PFSK-1 (cell line): ENCODE results near the gene BANK1.

Source experiments
- FOXP2 ChIP-seq: optimal IDR thresholded peaks from 2 replicates; pipeline ENCODE3; 2011; ENCODE audit warnings: borderline replicate concordance, control low read depth, inconsistent platforms; ENCODE audit not compliant: insufficient read depth; ENCODE audit errors: extremely low read length, extremely low read depth
- POLR2AphosphoS5 ChIP-seq: IDR thresholded peaks from 2 replicates; pipeline ENCODE4 v1.6.1; 2012; ENCODE audit warnings: low read depth, mild to moderate bottlenecking, control low read depth, low read length, moderate library complexity
- SIN3A ChIP-seq: IDR thresholded peaks from 2 replicates; pipeline ENCODE4 v1.6.1; 2012; ENCODE audit warnings: mild to moderate bottlenecking, low read length, moderate library complexity, borderline replicate concordance; ENCODE audit not compliant: insufficient read depth
- TAF1 ChIP-seq: IDR thresholded peaks from 2 replicates; pipeline ENCODE4 v1.6.1; 2012; ENCODE audit warnings: low read length, control low read depth, borderline replicate concordance; ENCODE audit not compliant: insufficient read depth
- TF ChIP-seq, protein P1 (sequence below), 2 experiments: IDR thresholded peaks; 2 replicates each; pipeline versions ENCODE4 v1.6.1 to v1.8.0; 2011 to 2012; ENCODE audit warnings: low read depth in 2 of 2, low read length in 2 of 2, control low read depth in 1 of 2, inconsistent platforms in 1 of 2, mild to moderate bottlenecking in 1 of 2, moderate library complexity in 1 of 2; ENCODE audit not compliant: insufficient read depth in 1 of 2

The BANK1 gene

DNA sequence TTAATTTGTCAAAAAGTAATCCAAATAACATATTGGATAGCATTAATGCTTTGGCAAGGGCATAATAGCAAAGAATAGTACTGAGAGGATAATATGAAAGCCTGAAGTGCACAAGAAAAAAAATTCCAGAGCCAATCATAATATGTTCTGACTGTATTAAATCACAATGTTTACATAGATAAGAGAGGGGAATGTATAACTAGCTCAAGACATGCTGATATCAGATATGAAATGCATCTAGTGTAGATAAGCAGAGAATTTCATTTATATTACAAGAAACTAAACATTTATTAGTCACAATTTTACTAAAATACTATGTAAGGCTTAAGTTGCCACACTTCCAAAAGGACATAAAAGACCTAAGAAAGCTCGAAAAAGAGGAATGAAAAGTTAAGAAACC lies 193.3 kb downstream of the BANK1 start:
- TF ChIP-seq SIN3A = no peak
- no peak for TF ChIP-seq FOXP2
- TF ChIP-seq TAF1 = no peak
- TF ChIP-seq, protein P1, sequence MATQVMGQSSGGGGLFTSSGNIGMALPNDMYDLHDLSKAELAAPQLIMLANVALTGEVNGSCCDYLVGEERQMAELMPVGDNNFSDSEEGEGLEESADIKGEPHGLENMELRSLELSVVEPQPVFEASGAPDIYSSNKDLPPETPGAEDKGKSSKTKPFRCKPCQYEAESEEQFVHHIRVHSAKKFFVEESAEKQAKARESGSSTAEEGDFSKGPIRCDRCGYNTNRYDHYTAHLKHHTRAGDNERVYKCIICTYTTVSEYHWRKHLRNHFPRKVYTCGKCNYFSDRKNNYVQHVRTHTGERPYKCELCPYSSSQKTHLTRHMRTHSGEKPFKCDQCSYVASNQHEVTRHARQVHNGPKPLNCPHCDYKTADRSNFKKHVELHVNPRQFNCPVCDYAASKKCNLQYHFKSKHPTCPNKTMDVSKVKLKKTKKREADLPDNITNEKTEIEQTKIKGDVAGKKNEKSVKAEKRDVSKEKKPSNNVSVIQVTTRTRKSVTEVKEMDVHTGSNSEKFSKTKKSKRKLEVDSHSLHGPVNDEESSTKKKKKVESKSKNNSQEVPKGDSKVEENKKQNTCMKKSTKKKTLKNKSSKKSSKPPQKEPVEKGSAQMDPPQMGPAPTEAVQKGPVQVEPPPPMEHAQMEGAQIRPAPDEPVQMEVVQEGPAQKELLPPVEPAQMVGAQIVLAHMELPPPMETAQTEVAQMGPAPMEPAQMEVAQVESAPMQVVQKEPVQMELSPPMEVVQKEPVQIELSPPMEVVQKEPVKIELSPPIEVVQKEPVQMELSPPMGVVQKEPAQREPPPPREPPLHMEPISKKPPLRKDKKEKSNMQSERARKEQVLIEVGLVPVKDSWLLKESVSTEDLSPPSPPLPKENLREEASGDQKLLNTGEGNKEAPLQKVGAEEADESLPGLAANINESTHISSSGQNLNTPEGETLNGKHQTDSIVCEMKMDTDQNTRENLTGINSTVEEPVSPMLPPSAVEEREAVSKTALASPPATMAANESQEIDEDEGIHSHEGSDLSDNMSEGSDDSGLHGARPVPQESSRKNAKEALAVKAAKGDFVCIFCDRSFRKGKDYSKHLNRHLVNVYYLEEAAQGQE (IDR thresholded peaks at IDR 0.05; ENCODE audit: insufficient read depth in 1 of 2, low read depth in 2 of 2, low read length in 2 of 2) = no peak
- TF ChIP-seq POLR2AphosphoS5 = no peak

DNA sequence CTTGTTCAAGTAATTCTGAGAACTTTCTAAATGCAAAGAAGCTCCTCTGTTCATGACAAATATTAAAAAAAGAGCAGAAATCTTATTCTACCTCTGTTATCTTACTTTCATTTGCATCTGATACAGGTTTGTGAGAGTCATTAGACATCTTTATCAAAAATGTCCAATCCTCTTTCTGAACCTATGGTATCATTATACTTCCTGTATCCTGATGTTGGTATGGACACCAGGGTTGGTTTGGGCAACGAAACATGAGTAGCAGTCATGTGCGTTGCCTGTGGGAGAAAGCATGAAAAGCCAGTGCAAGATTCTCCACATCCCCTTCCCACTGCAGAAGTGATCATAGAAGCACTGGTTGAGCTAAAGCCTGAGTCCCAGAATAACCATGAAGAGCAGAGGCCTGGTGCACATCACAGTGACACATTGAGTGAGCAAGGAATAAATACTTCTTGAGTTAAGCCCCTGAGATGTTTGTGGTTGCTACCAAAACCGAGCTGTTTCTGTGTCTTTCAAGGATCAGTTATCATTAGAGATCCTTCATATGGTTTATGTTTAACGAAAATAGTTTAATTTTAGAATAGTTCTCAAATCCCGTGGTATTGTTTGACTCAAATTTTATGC lies 197.2 kb downstream of the BANK1 start:
- no peak for TF ChIP-seq POLR2AphosphoS5
- no peak for TF ChIP-seq SIN3A
- TF ChIP-seq TAF1 = no peak
- TF ChIP-seq, protein P1 (IDR thresholded peaks at IDR 0.05; ENCODE audit: insufficient read depth in 1 of 2, low read depth in 2 of 2, low read length in 2 of 2) = no peak
- no peak for TF ChIP-seq FOXP2

GRCh38 chr4:101989551-101989950 lies 199.0 kb downstream of the BANK1 start:
- TF ChIP-seq SIN3A (no peak), POLR2AphosphoS5 (no peak), TAF1 (no peak), FOXP2 (no peak)
- TF ChIP-seq, protein P1 (IDR thresholded peaks at IDR 0.05; ENCODE audit: insufficient read depth in 1 of 2, low read depth in 2 of 2, low read length in 2 of 2) = no peak

DNA sequence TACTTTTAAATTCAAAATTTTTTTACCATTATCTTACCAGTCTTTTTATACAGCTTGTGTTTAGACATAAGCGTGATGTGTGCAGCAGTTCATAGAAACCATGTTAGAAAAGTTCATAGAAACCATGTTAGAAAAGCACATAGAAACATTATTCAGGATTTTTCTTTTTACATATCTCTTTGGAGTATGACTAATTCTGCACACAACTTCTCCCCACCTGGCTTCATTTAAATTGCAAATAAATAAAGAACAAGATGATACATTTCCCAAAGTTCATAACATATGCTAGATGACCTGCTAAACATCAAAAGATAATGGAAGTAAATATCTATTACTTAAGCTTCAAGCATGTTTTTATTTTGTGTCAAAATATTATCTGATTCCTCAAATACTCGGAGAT lies 201.9 kb downstream of the BANK1 start:
- TF ChIP-seq FOXP2 (no peak), POLR2AphosphoS5 (no peak), TAF1 (no peak), SIN3A (no peak)
- TF ChIP-seq, protein P1 (IDR thresholded peaks at IDR 0.05; ENCODE audit: insufficient read depth in 1 of 2, low read depth in 2 of 2, low read length in 2 of 2) = no peak

GRCh38 chr4:101993002-101993841 lies 202.7 kb downstream of the BANK1 start:
- TF ChIP-seq TAF1 (no peak), SIN3A (no peak), POLR2AphosphoS5 (no peak), FOXP2 (no peak)
- TF ChIP-seq, protein P1 (IDR thresholded peaks at IDR 0.05; ENCODE audit: insufficient read depth in 1 of 2, low read depth in 2 of 2, low read length in 2 of 2) = no peak
